Activated CD4-positive, alpha-beta T cell treated with anti-CD3 and anti-CD28 coated beads for 1 hour (primary cell): ENCODE data around the gene CTIF.
"Not testable (repeated sequence)": the region's sequence is repeated elsewhere in the genome, so short reads cannot be mapped to it uniquely, and the experiment has no call there.

ENCODE experiments used
- DNase-seq: peaks from one replicate; pipeline ENCODE4 v3.0.0-alpha.2; 2020

CTIF gene

GRCh38 chr18:48538531-48539405 is at the start of gene CTIF:
Gene CTIF, plus strand, starts transcription at chr18:48539031. Its CDS starts 80,535 bp downstream, at chr18:48619566.
- DNase-seq: peak; percentile 31

- no peak for DNase-seq
Measured at GRCh38 chr18:48490641-48491293, 48.1 kb upstream of the CTIF start.

DNA sequence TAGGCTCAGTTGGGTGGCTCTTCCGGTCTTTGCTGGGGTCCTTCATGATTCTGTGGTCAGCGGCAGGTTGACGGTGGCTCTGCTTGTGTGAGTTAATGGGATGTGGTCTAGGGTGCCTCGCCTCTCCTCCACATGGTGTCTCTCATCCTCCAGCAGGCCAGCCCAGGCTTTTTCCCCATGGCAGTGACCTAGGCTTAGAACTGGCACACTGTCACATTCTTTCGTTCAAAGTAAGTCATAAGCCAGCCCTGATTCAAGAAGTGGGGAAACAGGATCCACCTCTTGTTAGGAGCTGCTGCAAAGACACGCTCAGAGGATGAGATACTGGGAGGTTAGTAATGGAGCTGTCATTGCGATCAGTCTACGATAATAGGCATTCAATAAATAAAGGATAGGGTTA is 46.0 kb upstream of the CTIF start:
- DNase-seq: no peak

- no peak for DNase-seq
Measured at GRCh38 chr18:48493434-48494230, 45.2 kb upstream of the CTIF start.

DNA sequence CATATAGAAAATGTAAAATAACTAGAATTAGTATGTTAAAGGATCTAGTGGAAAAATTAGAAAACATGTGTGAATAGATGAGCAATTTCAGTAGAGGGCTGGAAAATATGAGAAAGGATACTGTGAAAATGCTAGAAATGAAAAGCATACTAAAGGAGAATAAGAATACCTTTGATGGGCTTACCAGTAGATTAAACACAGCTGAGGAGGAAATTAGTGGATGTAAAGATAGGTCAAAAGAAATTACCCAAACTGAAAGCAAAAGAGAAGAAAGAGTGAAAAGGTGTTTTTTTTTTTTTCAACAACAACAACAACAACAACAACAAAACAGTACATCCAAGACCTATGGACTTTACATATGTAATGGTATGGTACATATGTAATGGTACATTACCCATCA is 41.0 kb upstream of the CTIF start:
- DNase-seq: no peak

DNA sequence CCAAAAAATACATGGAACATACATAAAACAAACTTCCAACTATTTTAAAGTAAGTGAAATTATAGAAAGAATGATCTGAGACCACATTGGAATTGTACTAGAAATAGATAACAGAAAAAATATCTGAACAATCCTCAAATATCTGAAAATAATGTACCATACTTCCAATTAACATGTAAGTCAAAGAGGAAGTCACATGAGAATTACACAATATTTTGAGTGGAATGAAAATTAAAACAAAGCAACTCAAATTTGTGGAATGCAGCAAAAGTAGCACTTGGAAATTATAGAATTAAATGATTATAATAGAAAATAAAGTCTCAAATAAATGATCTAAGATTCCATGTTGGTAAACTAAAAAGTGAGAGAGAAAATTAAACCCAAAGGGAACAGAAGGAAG is 38.3 kb upstream of the CTIF start:
- DNase-seq: no peak

- DNase-seq: no peak
Measured at GRCh38 chr18:48502906-48503305, 35.9 kb upstream of the CTIF start.

DNA sequence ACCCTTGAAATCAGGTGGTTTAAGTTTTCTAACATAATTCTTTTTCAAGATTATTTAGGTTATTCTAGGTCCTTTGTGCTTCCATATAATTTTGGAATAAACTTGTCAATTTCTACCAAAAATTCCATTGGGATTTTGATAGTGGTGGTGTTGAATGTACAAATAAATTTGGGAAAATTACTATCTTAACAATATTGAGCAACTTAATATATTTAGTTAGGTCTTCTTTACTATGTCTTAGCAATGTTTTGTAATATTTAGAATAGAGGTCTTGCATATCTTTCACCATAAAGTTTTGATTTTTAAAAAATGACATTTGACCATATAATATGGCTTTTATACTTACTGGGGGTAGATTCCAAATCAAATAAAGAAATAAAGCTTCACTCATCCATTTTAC is 34.0 kb upstream of the CTIF start:
- DNase-seq: no peak

GRCh38 chr18:48506983-48507568 is 31.8 kb upstream of the CTIF start:
- DNase-seq: not testable (repeated sequence)

- not testable (repeated sequence) for DNase-seq
Measured at GRCh38 chr18:48512498-48512897, 26.3 kb upstream of the CTIF start.

- no peak for DNase-seq
Measured at GRCh38 chr18:48514786-48515185, 24.0 kb upstream of the CTIF start.

DNA sequence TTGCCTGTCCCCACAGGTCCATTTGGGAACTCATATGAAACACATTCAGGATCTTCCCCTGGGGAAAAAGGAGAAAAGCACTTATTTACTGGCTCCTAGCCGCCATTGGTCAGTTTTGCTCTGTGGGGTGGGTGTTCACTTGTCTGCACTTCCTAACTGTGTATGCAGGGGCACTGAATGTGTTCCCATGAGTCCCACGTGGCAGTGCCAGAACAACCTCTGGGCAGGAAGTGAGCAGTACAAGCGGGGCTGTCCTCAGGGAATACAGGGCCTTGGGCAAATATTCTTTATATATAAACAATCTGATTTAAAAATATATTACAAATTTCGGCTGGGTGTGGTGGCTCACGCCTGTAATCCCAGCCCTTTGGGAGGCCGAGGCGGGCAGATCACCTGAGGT is 21.8 kb upstream of the CTIF start:
- DNase-seq: no peak

- no peak for DNase-seq
Measured at GRCh38 chr18:48519431-48520100, 19.3 kb upstream of the CTIF start.

GRCh38 chr18:48521723-48522122 is 17.1 kb upstream of the CTIF start:
- DNase-seq: no peak

DNA sequence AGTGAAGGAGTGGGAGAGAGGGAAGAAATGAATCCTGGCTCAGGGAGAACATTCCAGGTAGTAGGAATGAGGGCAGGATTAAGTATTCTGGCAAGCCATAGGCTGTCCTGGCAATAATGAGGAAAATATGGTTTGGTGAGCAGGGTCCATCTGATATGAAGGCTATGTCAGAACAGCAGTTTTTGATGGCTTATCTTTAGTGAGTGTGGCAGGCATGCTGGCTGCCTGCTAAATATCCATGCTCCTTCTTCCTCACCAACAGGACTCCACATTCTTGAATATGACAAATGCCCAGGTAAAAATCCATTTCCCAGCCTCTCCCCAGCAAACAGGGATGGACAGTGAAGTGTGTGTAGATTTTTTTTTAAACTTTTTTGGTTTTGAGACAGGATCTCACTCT is 13.2 kb upstream of the CTIF start:
- no peak for DNase-seq

- DNase-seq: no peak
Measured at GRCh38 chr18:48527461-48527860, 11.4 kb upstream of the CTIF start.

DNA sequence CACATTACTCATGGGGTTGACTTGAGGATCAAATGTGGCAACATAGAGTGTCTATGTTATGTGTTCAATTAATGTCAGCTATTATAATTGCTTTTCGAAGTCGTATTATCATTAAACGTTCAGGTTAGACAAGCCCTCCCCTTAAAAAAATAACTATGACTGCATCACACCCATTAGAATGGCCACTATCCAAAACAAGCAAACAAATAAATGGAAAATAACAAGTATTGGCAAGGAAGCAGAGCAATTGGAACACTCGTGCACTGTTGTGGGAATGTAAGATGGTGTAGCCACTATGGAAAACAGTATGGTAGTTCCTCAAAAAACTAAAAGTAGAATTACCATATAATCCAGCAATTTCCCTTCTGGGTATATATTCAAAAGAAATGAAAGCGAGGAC is 10.0 kb upstream of the CTIF start:
- no peak for DNase-seq

DNA sequence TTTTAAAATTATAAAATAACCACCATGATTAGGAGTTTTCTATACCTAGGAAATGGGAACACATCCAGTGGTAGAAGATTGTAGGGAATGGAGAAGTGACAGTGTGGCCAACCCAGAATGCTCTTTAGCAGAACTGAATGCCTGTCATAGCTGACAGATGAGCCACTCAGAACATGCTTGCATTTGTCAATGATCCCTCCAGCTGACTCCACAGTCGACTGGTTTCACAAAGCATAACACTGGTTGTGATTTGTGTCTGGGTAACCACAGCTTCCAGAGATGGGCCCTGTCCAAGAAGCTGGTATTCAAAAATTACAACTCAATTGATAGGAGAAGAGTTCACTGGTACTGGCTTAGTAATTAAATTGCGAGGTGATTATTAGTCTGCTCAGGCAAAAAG is 9.0 kb upstream of the CTIF start:
- DNase-seq: no peak

DNA sequence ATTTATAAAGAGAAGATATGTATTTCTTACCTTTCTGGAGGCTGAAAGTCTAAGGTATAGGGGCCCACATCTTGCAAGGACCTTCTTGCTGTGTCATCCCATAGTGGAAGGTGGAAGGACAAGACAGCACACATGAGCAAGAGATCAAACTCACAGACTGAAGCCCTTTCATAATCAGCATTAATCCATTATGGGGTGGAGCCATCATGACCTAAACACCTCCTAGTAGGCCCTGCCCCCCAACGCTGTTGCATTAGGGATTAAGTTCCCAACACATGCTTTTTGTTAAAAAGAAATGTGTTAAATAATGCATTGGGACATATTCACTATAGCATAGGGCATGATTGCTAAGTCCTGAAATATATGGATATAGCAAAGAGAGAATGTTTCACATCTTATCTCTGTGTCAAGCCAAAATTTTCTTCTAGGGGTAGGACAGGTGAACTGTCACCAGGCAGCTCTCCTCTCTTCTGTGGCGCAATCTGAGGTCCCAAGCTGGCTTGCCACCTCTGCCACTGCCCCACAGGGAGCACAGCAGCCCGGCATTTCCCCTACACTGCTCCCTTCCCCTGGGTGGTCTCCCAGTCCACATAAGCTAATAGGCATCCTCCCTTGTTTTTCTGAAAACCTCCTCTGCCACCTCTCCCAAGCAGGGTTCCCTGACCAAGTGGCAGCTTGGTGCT is 8.3 kb upstream of the CTIF start:
- no peak for DNase-seq

DNA sequence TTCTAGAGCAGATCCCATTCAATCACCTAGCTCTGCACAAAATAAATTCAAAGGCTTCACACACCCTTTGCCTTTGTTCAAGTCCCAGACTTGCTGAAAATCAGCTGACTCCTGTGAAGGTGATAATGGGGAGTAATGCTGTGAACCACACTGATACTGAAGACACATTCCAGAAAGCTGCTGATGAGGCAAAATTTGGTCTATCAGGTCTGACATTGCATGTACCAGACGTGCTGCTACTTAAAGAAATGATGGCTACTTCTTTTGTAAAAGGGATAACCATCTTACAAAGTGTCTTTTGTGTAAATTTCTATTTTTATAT is 7.8 kb upstream of the CTIF start:
- DNase-seq: no peak

- DNase-seq: no peak
Measured at GRCh38 chr18:48531908-48532307, 6.9 kb upstream of the CTIF start.
